Fibroblast of lung (primary cell): ENCODE data around the gene PDCD7.

Experiments used
- CTCF ChIP-seq, 2 donors: IDR thresholded peaks in 1 of 2; conservative IDR thresholded peaks in 1 of 2; 1 replicate in 1 of 2; 2 replicates in 1 of 2; pipeline ENCODE4 v1.5.1; 2011 to 2012; ENCODE audit warnings: low read length in 2 of 2, control low read depth in 1 of 2, inconsistent platforms in 1 of 2, low read depth in 1 of 2, mild to moderate bottlenecking in 1 of 2
- EZH2 ChIP-seq: IDR thresholded peaks from 2 replicates; pipeline ENCODE4 v1.5.1; 2012; ENCODE audit warnings: low read length, control low read depth, mild to moderate bottlenecking; ENCODE audit errors: missing control alignments

- TF ChIP-seq CTCF (conservative IDR thresholded peaks at IDR 0.05 in 1 of 2, IDR thresholded peaks at IDR 0.05 in 1 of 2; ENCODE audit: low read depth in 1 of 2, low read length in 2 of 2) (no peak), EZH2 (no peak)
These were observed 34.3 kb downstream of the PDCD7 start for GRCh38 chr15:65099336-65099735.
